Measurements from ENCODE around the gene CTNND2. TPM values are rescaled to one million over a fixed set of nuclear protein-coding genes. Genes with fewer than 3 reads are reported as not detected.

The CTNND2 gene
- total RNA-seq, 1 donor from 2014 or later = 143 TPM

GRCh38 chr5:11385251-11385900 lies 518.9 kb downstream of the CTNND2 start:
- Mint-ChIP-seq H3K36me3 (ENCODE audit: insufficient read depth) (peaks cover 19% of the 10 kb centered on the region), H3K4me1 (ENCODE audit: low read depth) (peaks cover 19% of the 10 kb centered on the region), H3K4me3 (ENCODE audit: low read depth) (peak overlapping the region; percentile 67), H3K27me3 (peaks cover 34% of the 10 kb centered on the region), H3K27ac (no peak overlapping the region), H3K9me3 (ENCODE audit: low read depth) (no peaks in the 10 kb centered on the region)
- DNase-seq (ENCODE audit: low spot score, unreplicated experiment) = no peak
- TF ChIP-seq CTCF (IDR thresholded peaks at IDR 0.05; ENCODE audit: unreplicated experiment) = no peak

- peak; percentile 34 for DNase-seq (ENCODE audit: low spot score, unreplicated experiment)
- peaks cover 19% of the 10 kb centered on the region for H3K36me3 Mint-ChIP-seq (ENCODE audit: insufficient read depth)
- peak overlapping the region; percentile 82 for H3K4me3 Mint-ChIP-seq (ENCODE audit: low read depth)
- H3K4me1 Mint-ChIP-seq (ENCODE audit: low read depth) = peaks cover 19% of the 10 kb centered on the region
- H3K9me3 Mint-ChIP-seq (ENCODE audit: low read depth) = no peaks in the 10 kb centered on the region
- peaks cover 34% of the 10 kb centered on the region for H3K27me3 Mint-ChIP-seq
- peak overlapping the region; percentile 72 for H3K27ac Mint-ChIP-seq
- TF ChIP-seq CTCF (IDR thresholded peaks at IDR 0.05; ENCODE audit: unreplicated experiment) = peak; percentile 30
Measured at GRCh38 chr5:11384441-11385250, 519.6 kb downstream of the CTNND2 start.

- no peaks in the 10 kb centered on the region for H3K9me3 Mint-ChIP-seq (ENCODE audit: low read depth)
- H3K4me3 Mint-ChIP-seq (ENCODE audit: low read depth) = peak overlapping the region; percentile 41
- H3K4me1 Mint-ChIP-seq (ENCODE audit: low read depth) = peaks cover 19% of the 10 kb centered on the region
- H3K27ac Mint-ChIP-seq = no peak overlapping the region
- no peak for TF ChIP-seq CTCF (IDR thresholded peaks at IDR 0.05; ENCODE audit: unreplicated experiment)
- H3K36me3 Mint-ChIP-seq (ENCODE audit: insufficient read depth) = peaks cover 22% of the 10 kb centered on the region
- DNase-seq (ENCODE audit: low spot score, unreplicated experiment) = no peak
- H3K27me3 Mint-ChIP-seq = peaks cover 34% of the 10 kb centered on the region
Measured at GRCh38 chr5:11383506-11384095, 520.6 kb downstream of the CTNND2 start.

GRCh38 chr5:11378461-11378860 lies 525.8 kb downstream of the CTNND2 start:
- H3K27ac Mint-ChIP-seq = no peak overlapping the region

More at GRCh38 chr5:11378461-11378860, 525.8 kb downstream of the CTNND2 start:
- Mint-ChIP-seq H3K4me1 (ENCODE audit: low read depth) (peaks cover 9% of the 10 kb centered on the region), H3K36me3 (ENCODE audit: insufficient read depth) (peaks cover 38% of the 10 kb centered on the region), H3K27me3 (peaks cover 13% of the 10 kb centered on the region), H3K9me3 (ENCODE audit: low read depth) (no peaks in the 10 kb centered on the region), H3K4me3 (ENCODE audit: low read depth) (no peak overlapping the region)
- no peak for DNase-seq (ENCODE audit: low spot score, unreplicated experiment)
- TF ChIP-seq CTCF (IDR thresholded peaks at IDR 0.05; ENCODE audit: unreplicated experiment) = no peak

Measured in progenitor cell of endocrine pancreas (in vitro differentiated cells).